Measurements from ENCODE around the gene SNUPN. TPM values are rescaled to one million over a fixed set of nuclear protein-coding genes. Genes with fewer than 3 reads are reported as not detected.

SNUPN gene
- total RNA-seq, 4 donors from 2014 or later, result 17.6 to 23.2 (median 18.7) TPM

DNA sequence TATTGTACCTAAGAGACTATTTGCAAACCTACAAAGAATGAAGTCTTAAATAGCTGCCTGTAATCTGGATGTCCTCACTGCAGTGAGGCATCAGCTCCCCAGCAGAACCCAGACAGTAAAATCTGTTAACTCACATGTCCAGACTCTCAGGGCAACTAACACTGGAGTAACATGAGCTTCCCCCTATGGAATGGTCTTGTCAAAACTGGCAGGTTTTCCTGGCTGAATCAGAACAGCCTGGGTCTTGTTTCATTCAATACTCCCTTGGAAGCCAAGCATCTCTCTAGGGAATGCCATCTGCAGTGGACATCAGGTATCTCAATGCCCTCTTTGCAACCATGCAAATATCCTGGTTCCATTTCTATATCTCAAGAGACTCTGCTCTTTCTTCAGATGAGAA lies 70.8 kb downstream of the SNUPN start:
- DNase-seq (ENCODE audit: low spot score) (no peak), ATAC-seq (ENCODE audit: low FRiP score) (no peak)
- TF ChIP-seq, protein P1, sequence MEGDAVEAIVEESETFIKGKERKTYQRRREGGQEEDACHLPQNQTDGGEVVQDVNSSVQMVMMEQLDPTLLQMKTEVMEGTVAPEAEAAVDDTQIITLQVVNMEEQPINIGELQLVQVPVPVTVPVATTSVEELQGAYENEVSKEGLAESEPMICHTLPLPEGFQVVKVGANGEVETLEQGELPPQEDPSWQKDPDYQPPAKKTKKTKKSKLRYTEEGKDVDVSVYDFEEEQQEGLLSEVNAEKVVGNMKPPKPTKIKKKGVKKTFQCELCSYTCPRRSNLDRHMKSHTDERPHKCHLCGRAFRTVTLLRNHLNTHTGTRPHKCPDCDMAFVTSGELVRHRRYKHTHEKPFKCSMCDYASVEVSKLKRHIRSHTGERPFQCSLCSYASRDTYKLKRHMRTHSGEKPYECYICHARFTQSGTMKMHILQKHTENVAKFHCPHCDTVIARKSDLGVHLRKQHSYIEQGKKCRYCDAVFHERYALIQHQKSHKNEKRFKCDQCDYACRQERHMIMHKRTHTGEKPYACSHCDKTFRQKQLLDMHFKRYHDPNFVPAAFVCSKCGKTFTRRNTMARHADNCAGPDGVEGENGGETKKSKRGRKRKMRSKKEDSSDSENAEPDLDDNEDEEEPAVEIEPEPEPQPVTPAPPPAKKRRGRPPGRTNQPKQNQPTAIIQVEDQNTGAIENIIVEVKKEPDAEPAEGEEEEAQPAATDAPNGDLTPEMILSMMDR (IDR thresholded peaks at IDR 0.05), result no peak

DNA sequence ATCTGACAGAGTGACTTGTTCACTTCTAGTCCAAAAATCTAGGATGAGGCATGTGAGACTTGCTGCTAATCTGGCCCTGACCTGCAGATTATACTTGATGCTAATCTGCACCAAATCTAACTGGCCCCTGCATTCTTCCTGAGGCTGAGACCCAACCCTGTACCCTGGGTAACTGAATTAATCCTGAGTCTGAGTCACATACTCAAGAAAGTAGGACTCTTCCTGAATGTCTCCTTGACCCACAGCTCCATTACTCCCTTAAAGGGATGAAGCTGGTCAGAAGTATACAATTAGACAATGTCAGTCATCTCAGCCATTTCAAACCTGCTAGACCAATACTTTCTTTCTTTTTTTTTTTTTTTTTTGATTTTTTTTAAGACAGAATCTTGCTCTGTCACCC lies 71.9 kb downstream of the SNUPN start:
- ATAC-seq (ENCODE audit: low FRiP score) (no peak), DNase-seq (ENCODE audit: low spot score) (no peak)
- TF ChIP-seq, protein P1 (IDR thresholded peaks at IDR 0.05), result no peak

DNA sequence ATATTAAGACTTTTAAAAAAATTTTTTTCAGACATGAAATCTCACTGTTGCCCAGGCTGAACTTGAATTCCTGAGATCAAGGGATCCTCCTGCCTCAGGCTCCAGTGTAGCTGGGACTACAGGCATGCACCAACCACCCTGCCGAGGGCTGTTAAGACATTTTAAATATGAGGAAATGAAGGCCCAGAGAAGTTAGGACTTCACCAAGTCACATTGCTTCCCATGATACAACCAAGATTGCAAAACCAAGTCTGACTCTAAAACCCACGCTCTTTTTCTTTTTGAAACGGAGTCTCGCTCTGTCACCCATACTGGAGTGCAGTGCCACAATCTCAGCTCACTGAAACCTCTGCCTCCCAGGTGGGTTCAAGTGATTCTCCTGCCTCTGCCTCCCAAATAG lies 74.4 kb downstream of the SNUPN start:
- ATAC-seq (ENCODE audit: low FRiP score) (no peak), DNase-seq (ENCODE audit: low spot score) (no peak)
- TF ChIP-seq, protein P1 (IDR thresholded peaks at IDR 0.05), result no peak

Other genes with a start within 250 kb of the SNUPN start
- 10 to 100 TPM; 26.6 to 46.4 (median 35.3) TPM for gene SIN3A, start 174.0 kb downstream of the SNUPN start, total RNA-seq
- 10 to 100 TPM; 12.4 to 18.9 (median 16.1) TPM for gene PTPN9, start 46.4 kb downstream of the SNUPN start, total RNA-seq
- gene IMP3, start 14.5 kb upstream of the SNUPN start, total RNA-seq, result 100 to 1,000 TPM; 162 to 194 (median 170) TPM
- gene SNX33, start 22.2 kb upstream of the SNUPN start, total RNA-seq, result 10 to 100 TPM; 19.9 to 43.8 (median 32.5) TPM
- gene CSPG4, start 87.1 kb upstream of the SNUPN start, total RNA-seq, result 100 to 1,000 TPM in 1 of 4 donors, 10 to 100 TPM in 3; 29.9 to 144 (median 49.7) TPM
- gene UBE2Q2, start 217.7 kb upstream of the SNUPN start, total RNA-seq, result 10 to 100 TPM; 27.8 to 54.1 (median 47.2) TPM